PFSK-1 (cell line): ENCODE measurements around the gene ANKRD40.

ENCODE experiments used
- POLR2AphosphoS5 ChIP-seq: IDR thresholded peaks from 2 replicates; pipeline ENCODE4 v1.6.1; 2012; ENCODE audit warnings: low read depth, mild to moderate bottlenecking, control low read depth, low read length, moderate library complexity
- REST ChIP-seq, 2 experiments: IDR thresholded peaks; 2 replicates each; pipeline versions ENCODE4 v1.6.1 to v1.8.0; 2011 to 2012; ENCODE audit warnings: low read depth in 2 of 2, low read length in 2 of 2, control low read depth in 1 of 2, inconsistent platforms in 1 of 2, mild to moderate bottlenecking in 1 of 2, moderate library complexity in 1 of 2; ENCODE audit not compliant: insufficient read depth in 1 of 2
- SIN3A ChIP-seq: IDR thresholded peaks from 2 replicates; pipeline ENCODE4 v1.6.1; 2012; ENCODE audit warnings: mild to moderate bottlenecking, low read length, moderate library complexity, borderline replicate concordance; ENCODE audit not compliant: insufficient read depth
- TAF1 ChIP-seq: IDR thresholded peaks from 2 replicates; pipeline ENCODE4 v1.6.1; 2012; ENCODE audit warnings: low read length, control low read depth, borderline replicate concordance; ENCODE audit not compliant: insufficient read depth

DNA sequence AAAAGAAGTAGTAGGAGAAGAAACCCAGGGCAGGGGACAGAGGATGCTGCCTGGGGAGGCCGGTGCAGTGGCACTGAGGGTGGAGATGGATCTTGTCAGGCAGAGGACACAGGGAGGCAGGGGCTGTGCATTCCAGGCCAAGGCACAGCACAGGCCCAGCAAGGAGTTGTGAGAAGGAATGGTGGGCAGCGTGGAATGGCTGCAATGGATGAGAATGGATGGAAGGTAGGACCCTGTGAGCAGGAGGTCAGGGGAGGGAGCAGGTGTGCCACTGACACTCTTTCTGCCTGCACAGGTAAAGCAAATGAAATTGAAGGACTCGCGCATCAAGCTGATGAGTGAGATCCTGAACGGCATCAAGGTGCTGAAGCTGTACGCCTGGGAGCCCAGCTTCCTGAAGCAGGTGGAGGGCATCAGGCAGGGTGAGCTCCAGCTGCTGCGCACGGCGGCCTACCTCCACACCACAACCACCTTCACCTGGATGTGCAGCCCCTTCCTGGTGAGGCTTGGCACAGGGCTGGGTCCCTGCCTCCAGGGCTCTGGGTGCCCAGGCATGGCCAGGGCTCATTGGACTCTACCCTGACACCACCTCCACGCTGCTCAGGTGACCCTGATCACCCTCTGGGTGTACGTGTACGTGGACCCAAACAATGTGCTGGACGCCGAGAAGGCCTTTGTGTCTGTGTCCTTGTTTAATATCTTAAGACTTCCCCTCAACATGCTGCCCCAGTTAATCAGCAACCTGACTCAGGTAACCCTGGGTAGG, 40.3 kb downstream of the ANKRD40 start:
- TF ChIP-seq SIN3A (no peak), REST (IDR thresholded peaks at IDR 0.05; ENCODE audit: insufficient read depth in 1 of 2, low read depth in 2 of 2, low read length in 2 of 2) (no peak), POLR2AphosphoS5 (no peak), TAF1 (no peak)
